ENCODE measurements around the gene HOPX. TPM values are rescaled to one million over a fixed set of nuclear protein-coding genes. Genes with fewer than 3 reads are reported as not detected.

Gene HOPX
- total RNA-seq, 2 donors from 2014 or later = 1.5 to 5.7 TPM

GRCh38 chr4:56688094-56688647, 7.1 kb upstream of the HOPX start:
- intact Hi-C loops (cut with DNase I) = no loop called here
- H3K36me3 ChIP-seq = no peaks in the 10 kb centered on the region
- H3K27ac ChIP-seq = no peak overlapping the region
- no peaks in the 10 kb centered on the region for H3K4me1 ChIP-seq
- H3K9me3 ChIP-seq = no peaks in the 10 kb centered on the region
- H3K4me3 ChIP-seq = no peak overlapping the region
- no peak for DNase-seq
- no peak for TF ChIP-seq CTCF (IDR thresholded peaks at IDR 0.05)
- no peaks in the 10 kb centered on the region for H3K27me3 ChIP-seq
- no peak overlapping the region for H3K9ac ChIP-seq (ENCODE audit: low read depth in 2 of 2, low read length in 2 of 2)

GRCh38 chr4:56686537-56687231, 5.6 kb upstream of the HOPX start:
- intact Hi-C loops (cut with DNase I) = no loop called here
- Histone ChIP-seq H3K4me1 (no peaks in the 10 kb centered on the region), H3K9me3 (no peaks in the 10 kb centered on the region), H3K27me3 (peaks cover 3% of the 10 kb centered on the region), H3K9ac (ENCODE audit: low read depth in 2 of 2, low read length in 2 of 2) (no peak overlapping the region), H3K27ac (no peak overlapping the region), H3K4me3 (no peak overlapping the region), H3K36me3 (no peaks in the 10 kb centered on the region)
- DNase-seq = no peak
- TF ChIP-seq CTCF (IDR thresholded peaks at IDR 0.05) = no peak

DNA sequence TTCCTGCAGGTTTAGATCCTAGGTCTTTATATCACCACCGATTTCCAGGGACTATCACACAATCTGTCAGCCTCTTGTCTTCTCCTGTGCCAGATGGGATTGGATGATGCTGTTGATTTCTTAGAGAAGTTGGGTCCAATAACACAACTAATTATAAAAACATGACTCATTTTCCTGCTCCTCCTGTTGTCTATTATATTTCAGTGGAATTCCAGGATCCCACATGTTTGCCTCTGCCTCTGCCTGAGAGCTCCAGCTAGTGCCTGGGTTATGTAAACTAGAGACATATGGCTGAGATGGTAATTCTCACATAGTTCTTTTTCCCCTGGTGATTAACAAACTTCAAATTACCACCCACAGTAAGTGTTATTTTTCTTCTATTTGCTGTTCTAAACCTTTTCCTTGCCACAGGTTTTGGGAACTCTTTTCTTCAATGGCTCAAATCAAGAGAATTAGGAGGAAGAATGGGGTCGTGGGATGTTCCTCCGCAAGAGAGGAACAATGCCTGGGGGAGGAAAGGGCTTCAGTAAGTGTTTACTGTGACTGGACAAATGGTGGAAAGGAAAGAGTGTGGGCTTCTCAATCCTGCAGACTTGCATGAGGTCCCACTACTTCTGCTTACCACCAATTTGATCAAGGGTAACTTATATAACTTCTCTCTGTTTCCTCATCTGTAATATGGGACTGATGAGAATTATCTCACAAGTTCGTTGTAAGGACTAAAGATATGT, 3.4 kb upstream of the HOPX start:
- DNase-seq = no peak
- intact Hi-C loops (cut with DNase I) = no loop called here
- TF ChIP-seq CTCF (IDR thresholded peaks at IDR 0.05) = no peak
- peaks cover 3% of the 10 kb centered on the region for H3K27me3 ChIP-seq
- H3K36me3 ChIP-seq = no peaks in the 10 kb centered on the region
- no peaks in the 10 kb centered on the region for H3K9me3 ChIP-seq
- no peaks in the 10 kb centered on the region for H3K4me1 ChIP-seq
- no peak overlapping the region for H3K27ac ChIP-seq
- no peak overlapping the region for H3K4me3 ChIP-seq
- H3K9ac ChIP-seq (ENCODE audit: low read depth in 2 of 2, low read length in 2 of 2) = no peak overlapping the region

- Histone ChIP-seq H3K27ac (no peak overlapping the region), H3K4me1 (no peaks in the 10 kb centered on the region), H3K27me3 (peaks cover 3% of the 10 kb centered on the region), H3K9me3 (no peaks in the 10 kb centered on the region), H3K9ac (ENCODE audit: low read depth in 2 of 2, low read length in 2 of 2) (no peak overlapping the region), H3K36me3 (no peaks in the 10 kb centered on the region), H3K4me3 (no peak overlapping the region)
- intact Hi-C loops (cut with DNase I) = no loop called here
- no peak for TF ChIP-seq CTCF (IDR thresholded peaks at IDR 0.05)
- DNase-seq = no peak
These were observed 2.4 kb upstream of the HOPX start for GRCh38 chr4:56683455-56683854.

- intact Hi-C loops (cut with DNase I) = no loop called here
- no peak overlapping the region for H3K27ac ChIP-seq
These were observed 893 bp upstream of the HOPX start for GRCh38 chr4:56681853-56682525.

More at GRCh38 chr4:56681853-56682525, 893 bp upstream of the HOPX start:
- peaks cover 3% of the 10 kb centered on the region for H3K27me3 ChIP-seq
- TF ChIP-seq CTCF (IDR thresholded peaks at IDR 0.05) = no peak
- H3K36me3 ChIP-seq = no peaks in the 10 kb centered on the region
- H3K9me3 ChIP-seq = no peaks in the 10 kb centered on the region
- no peak for DNase-seq
- H3K4me3 ChIP-seq = no peak overlapping the region
- no peak overlapping the region for H3K9ac ChIP-seq (ENCODE audit: low read depth in 2 of 2, low read length in 2 of 2)
- H3K4me1 ChIP-seq = no peaks in the 10 kb centered on the region

All from colonic mucosa (tissue), 4 donors.